SK-N-MC (cell line): ENCODE results near the gene PRR7.

ENCODE experiments used
- DNase-seq: peaks from one replicate; pipeline ENCODE4 v3.0.0-alpha.2; 2011; ENCODE audit warnings: low read depth, low spot score
- H3K27ac ChIP-seq: fragments of 200-600 bp; sonication (generic); 2 replicates; pipeline ENCODE4 v1.5.1; 2016; ENCODE audit warnings: mixed run types
- H3K36me3 ChIP-seq: fragments of 200-600 bp; sonication (generic); 2 replicates; pipeline ENCODE4 v1.6.1; 2017; ENCODE audit warnings: antibody characterized with exemption, low read length, mixed read lengths; ENCODE audit not compliant: insufficient read depth
- H3K4me3 ChIP-seq: fragments of 200-600 bp; sonication (generic); 2 replicates; pipeline ENCODE4 v1.5.1; 2016
- H3K9ac ChIP-seq: fragments of 200-600 bp; sonication (generic); 2 replicates; pipeline ENCODE4 v1.8.0; 2017; ENCODE audit warnings: mixed run types, mixed read lengths; ENCODE audit not compliant: insufficient read length
- H3K9me3 ChIP-seq: fragments of 200-600 bp; sonication (generic); 2 replicates; pipeline ENCODE4 v1.6.1; 2017; ENCODE audit warnings: low read depth, mild to moderate bottlenecking, antibody characterized with exemption, low read length, moderate library complexity, mixed read lengths
- EZH2 ChIP-seq: fragments of 200-600 bp; sonication (generic); IDR thresholded peaks from one replicate; pipeline ENCODE4 v1.6.1; 2017; ENCODE audit warnings: antibody characterized with exemption
- FOXP2 ChIP-seq: optimal IDR thresholded peaks from 2 replicates; pipeline ENCODE3; 2011; ENCODE audit warnings: mild to moderate bottlenecking, moderate library complexity; ENCODE audit not compliant: insufficient read depth; ENCODE audit errors: extremely low read length, control extremely low read depth
- POLR2AphosphoS5 ChIP-seq: IDR thresholded peaks from 2 replicates; pipeline ENCODE4 v1.6.1; 2012; ENCODE audit warnings: mild to moderate bottlenecking, low read depth, low read length, borderline replicate concordance

PRR7 gene

GRCh38 chr5:177454397-177455035 is 7.9 kb downstream of the PRR7 start:
- Histone ChIP-seq H3K27ac (peak overlapping the region; percentile 46; the same call in 1 of the 2 replicates), H3K9ac (peak overlapping the region; percentile 70), H3K4me3 (peak overlapping the region; percentile 94), H3K9me3 (no peaks in the 10 kb centered on the region), H3K36me3 (peaks cover 27% of the 10 kb centered on the region)
- no peak for TF ChIP-seq EZH2
- no peak for DNase-seq

GRCh38 chr5:177455036-177455660 is 8.5 kb downstream of the PRR7 start:
- DNase-seq: no peak
- TF ChIP-seq EZH2 (no peak), POLR2AphosphoS5 (no peak; the same call in 1 of the 2 replicates)
- H3K9me3 ChIP-seq: no peaks in the 10 kb centered on the region
- peaks cover 33% of the 10 kb centered on the region for H3K36me3 ChIP-seq
- H3K9ac ChIP-seq: peak overlapping the region; percentile 70
- H3K4me3 ChIP-seq: peak overlapping the region; percentile 94
- peak overlapping the region; percentile 83 for H3K27ac ChIP-seq

- Histone ChIP-seq H3K27ac (peak overlapping the region; percentile 83), H3K9me3 (no peaks in the 10 kb centered on the region), H3K9ac (peak overlapping the region; percentile 70), H3K4me3 (peak overlapping the region; percentile 94), H3K36me3 (peaks cover 38% of the 10 kb centered on the region)
- TF ChIP-seq POLR2AphosphoS5 (peak; percentile 64), EZH2 (no peak), FOXP2 (peak; percentile 54)
- peak; percentile 71 for DNase-seq
Measured at GRCh38 chr5:177455661-177456590, 9.3 kb downstream of the PRR7 start.

DNA sequence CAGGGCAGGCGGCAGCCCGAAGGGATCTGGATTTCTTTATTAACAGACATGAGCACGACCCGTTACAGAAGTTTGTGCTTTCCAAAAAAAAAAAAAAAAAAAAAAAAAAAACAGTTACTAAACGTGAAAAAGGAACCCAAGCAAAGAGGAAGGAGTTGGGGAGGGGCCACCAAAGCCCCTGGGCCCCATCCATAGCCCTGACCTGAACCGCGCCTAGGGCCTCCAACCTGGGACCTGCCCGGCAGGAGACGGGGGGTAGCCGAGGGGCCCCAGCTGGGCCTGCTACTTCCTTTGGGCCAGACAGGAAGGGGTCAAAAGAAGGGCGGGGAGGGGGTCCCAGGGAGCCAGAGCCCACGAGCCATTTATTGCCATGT is 10.0 kb downstream of the PRR7 start:
- peaks cover 41% of the 10 kb centered on the region for H3K36me3 ChIP-seq
- no peak overlapping the region for H3K4me3 ChIP-seq
- peak overlapping the region; percentile 81 for H3K27ac ChIP-seq
- H3K9ac ChIP-seq: no peak overlapping the region
- no peaks in the 10 kb centered on the region for H3K9me3 ChIP-seq
- TF ChIP-seq EZH2: no peak
- TF ChIP-seq FOXP2: no peak
- no peak for TF ChIP-seq POLR2AphosphoS5
- DNase-seq: no peak

- peak; percentile 48 for DNase-seq
- peak overlapping the region; percentile 81 for H3K27ac ChIP-seq
- H3K36me3 ChIP-seq: peaks cover 46% of the 10 kb centered on the region
Measured at GRCh38 chr5:177456976-177457851, 10.6 kb downstream of the PRR7 start.

GRCh38 chr5:177457852-177458681 is 11.5 kb downstream of the PRR7 start:
- H3K36me3 ChIP-seq: peaks cover 53% of the 10 kb centered on the region
- H3K9me3 ChIP-seq: no peaks in the 10 kb centered on the region
- no peak overlapping the region for H3K27ac ChIP-seq
- no peak for DNase-seq
- no peak for TF ChIP-seq POLR2AphosphoS5
- H3K4me3 ChIP-seq: no peak overlapping the region
- H3K9ac ChIP-seq: no peak overlapping the region

More at GRCh38 chr5:177456976-177457851, 10.6 kb downstream of the PRR7 start:
- Histone ChIP-seq H3K9ac (no peak overlapping the region), H3K9me3 (no peaks in the 10 kb centered on the region), H3K4me3 (no peak overlapping the region)
- peak; percentile 15; the same call in 1 of the 2 replicates for TF ChIP-seq POLR2AphosphoS5
- TF ChIP-seq FOXP2: no peak
- no peak for TF ChIP-seq EZH2

DNA sequence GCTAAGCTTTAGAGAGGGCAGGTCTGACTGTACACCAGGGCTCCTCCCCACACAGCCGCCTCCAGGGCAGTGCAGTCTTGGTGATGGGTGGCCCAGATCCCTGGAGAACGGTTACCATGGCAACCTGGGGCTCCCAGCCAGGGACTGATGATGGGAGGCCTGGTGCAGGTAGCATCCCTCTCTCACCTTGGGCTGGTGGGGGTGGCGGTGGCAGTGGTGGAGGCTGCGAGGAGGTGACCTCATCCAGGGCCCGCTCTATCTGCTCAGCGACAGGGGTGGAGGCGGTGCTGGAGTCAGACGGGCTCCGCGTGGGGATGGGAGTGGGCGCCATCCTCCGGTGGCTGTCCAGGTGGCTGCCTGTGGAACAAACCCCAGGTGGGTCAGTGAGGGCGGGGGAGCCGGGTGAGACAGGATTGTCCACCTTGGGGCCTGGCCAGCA is 12.3 kb downstream of the PRR7 start:
- Histone ChIP-seq H3K9ac (no peak overlapping the region), H3K36me3 (peaks cover 60% of the 10 kb centered on the region), H3K9me3 (no peaks in the 10 kb centered on the region), H3K4me3 (no peak overlapping the region), H3K27ac (no peak overlapping the region)
- TF ChIP-seq FOXP2 (no peak), EZH2 (no peak), POLR2AphosphoS5 (no peak; the same call in 1 of the 2 replicates)
- DNase-seq: no peak
